SK-N-SH (cell line): ENCODE data around the gene PRADC1.
A peak's percentile ranks its signal among the peaks of the same experiment; 100 is the strongest.

Experiments used
- EP300 ChIP-seq, 2 experiments: IDR thresholded peaks; 2 replicates each; pipeline versions ENCODE4 v1.4.0 to v1.6.1; 2012; ENCODE audit warnings: borderline replicate concordance in 1 of 2, low read depth in 1 of 2, low read length in 1 of 2
- IRF3 ChIP-seq: fragments of 150-350 bp; IDR thresholded peaks from 2 replicates; pipeline ENCODE4 v1.6.1; 2016; ENCODE audit warnings: mild to moderate bottlenecking, low read depth, low read length
- NFIC ChIP-seq: IDR thresholded peaks from 2 replicates; pipeline ENCODE4 v1.4.0; 2012; ENCODE audit warnings: borderline replicate concordance
- POLR2AphosphoS5 ChIP-seq: IDR thresholded peaks from 2 replicates; pipeline ENCODE4 v1.6.1; 2012; ENCODE audit warnings: low read depth, low read length
- RCOR1 ChIP-seq: fragments of 150-350 bp; IDR thresholded peaks from 2 replicates; pipeline ENCODE4 v1.6.1; 2017; ENCODE audit warnings: antibody characterized with exemption, low read length
- REST ChIP-seq: IDR thresholded peaks from 2 replicates; pipeline ENCODE4 v1.6.1; 2012; ENCODE audit warnings: mild to moderate bottlenecking, low read depth, low read length, moderate library complexity
- TF ChIP-seq, protein P1 (sequence below): fragments of 200-600 bp; sonication (generic); IDR thresholded peaks from 2 replicates; pipeline ENCODE4 v1.6.1; 2017; ENCODE audit warnings: antibody characterized with exemption, mild to moderate bottlenecking, moderate library complexity

- TF ChIP-seq, protein P1, sequence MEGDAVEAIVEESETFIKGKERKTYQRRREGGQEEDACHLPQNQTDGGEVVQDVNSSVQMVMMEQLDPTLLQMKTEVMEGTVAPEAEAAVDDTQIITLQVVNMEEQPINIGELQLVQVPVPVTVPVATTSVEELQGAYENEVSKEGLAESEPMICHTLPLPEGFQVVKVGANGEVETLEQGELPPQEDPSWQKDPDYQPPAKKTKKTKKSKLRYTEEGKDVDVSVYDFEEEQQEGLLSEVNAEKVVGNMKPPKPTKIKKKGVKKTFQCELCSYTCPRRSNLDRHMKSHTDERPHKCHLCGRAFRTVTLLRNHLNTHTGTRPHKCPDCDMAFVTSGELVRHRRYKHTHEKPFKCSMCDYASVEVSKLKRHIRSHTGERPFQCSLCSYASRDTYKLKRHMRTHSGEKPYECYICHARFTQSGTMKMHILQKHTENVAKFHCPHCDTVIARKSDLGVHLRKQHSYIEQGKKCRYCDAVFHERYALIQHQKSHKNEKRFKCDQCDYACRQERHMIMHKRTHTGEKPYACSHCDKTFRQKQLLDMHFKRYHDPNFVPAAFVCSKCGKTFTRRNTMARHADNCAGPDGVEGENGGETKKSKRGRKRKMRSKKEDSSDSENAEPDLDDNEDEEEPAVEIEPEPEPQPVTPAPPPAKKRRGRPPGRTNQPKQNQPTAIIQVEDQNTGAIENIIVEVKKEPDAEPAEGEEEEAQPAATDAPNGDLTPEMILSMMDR: no peak
- TF ChIP-seq IRF3 (no peak), NFIC (0 out of 2 replicates have a peak, but pooled peaks have one; percentile 24), RCOR1 (peak; percentile 88), EP300 (IDR thresholded peaks at IDR 0.05; ENCODE audit: borderline replicate concordance in 1 of 2, low read depth in 1 of 2, low read length in 1 of 2) (peak in 1 of 2 experiments; percentile 77; a peak in 2 of 4 replicates), POLR2AphosphoS5 (no peak), REST (no peak)
Observed at GRCh38 chr2:73243884-73244570, 11.0 kb upstream of the PRADC1 start.
